ENCODE results near the gene HS3ST5. TPM values are rescaled to one million over a fixed set of nuclear protein-coding genes. Genes with fewer than 3 reads are reported as not detected.

Gene HS3ST5
- total and polyA plus RNA-seq, 2 experiments from 2014 or later, result 2.8 to 3.5 TPM

DNA sequence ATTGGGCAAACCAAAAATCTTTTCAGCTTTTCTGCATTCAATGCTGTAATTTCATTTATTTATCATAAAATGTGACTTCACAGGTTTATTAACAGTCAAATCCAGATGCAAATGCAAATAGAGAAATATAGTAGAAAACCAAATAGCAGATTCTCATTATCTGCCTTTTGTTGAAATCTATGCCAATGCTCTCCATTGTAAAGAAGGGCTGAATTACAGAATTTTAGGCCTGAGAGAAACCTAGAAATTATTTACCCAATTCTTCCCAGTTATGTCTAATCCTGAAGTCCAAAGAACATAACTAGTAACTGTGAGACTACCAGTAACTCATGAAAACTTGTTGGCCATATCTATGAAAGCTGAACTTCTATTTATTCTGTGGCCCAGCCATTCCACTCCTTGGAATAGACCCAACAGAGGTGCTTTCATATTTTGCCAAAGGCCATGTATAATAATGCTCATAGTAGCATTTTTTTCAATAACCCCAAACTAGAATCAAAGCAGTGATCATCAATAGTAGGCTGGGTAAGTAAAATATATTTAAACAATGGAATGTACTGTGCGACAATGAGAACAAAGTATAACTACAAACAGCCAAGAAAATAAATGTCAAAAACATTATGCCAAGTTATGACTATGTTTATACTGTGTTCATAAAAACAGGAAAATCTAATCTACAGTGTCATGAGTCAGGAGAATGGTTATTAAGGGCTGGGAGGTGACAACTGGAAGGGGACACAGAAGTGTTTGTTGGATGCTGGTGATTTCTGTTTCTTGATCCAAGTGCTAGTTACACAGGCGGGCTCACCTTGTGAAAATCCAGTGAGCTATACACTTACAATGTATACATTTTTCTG is 183.8 kb downstream of the HS3ST5 start:
- Histone ChIP-seq H3F3A (replicated peaks; ENCODE audit: low read depth) (no peaks in the 10 kb centered on the region), H2AFZ (no peak overlapping the region), H3K9me2 (ENCODE audit: insufficient read depth) (no peaks in the 10 kb centered on the region), H3K27me3 (ENCODE audit: insufficient read depth) (no peaks in the 10 kb centered on the region), H3K4me1 (ENCODE audit: insufficient read depth) (peaks cover 22% of the 10 kb centered on the region), H3K27ac (ENCODE audit: low read depth) (no peak overlapping the region), H3K79me2 (replicated peaks; ENCODE audit: insufficient read depth) (no peaks in the 10 kb centered on the region), H3K4me3 (no peak overlapping the region), H4K20me1 (replicated peaks; ENCODE audit: insufficient read depth) (no peaks in the 10 kb centered on the region), H3K36me3 (ENCODE audit: insufficient read depth) (no peaks in the 10 kb centered on the region), H3K4me2 (no peak overlapping the region)
- Mint-ChIP-seq H3K27me3 (ENCODE audit: insufficient read depth, low read depth, poor library complexity) (peaks cover 2% of the 10 kb centered on the region), H3K9me3 (no peaks in the 10 kb centered on the region), H3K36me3 (ENCODE audit: low read depth) (no peaks in the 10 kb centered on the region), H3K4me1 (peaks cover 20% of the 10 kb centered on the region), H3K27ac (no peak overlapping the region), H3K4me3 (no peak overlapping the region)
- TF ChIP-seq POLR2AphosphoS5 (IDR thresholded peaks at IDR 0.05; ENCODE audit: low read depth) (no peak), JUNB (IDR thresholded peaks at IDR 0.05; ENCODE audit: unreplicated experiment) (no peak), ZNF331 (CRISPR knock-in tag; IDR thresholded peaks at IDR 0.05; ENCODE audit: low read depth) (no peak), STAT1 (IDR thresholded peaks at IDR 0.05; ENCODE audit: unreplicated experiment) (no peak), NANOG (IDR thresholded peaks at IDR 0.05; ENCODE audit: borderline replicate concordance) (no peak)
- TF ChIP-seq, protein P1, sequence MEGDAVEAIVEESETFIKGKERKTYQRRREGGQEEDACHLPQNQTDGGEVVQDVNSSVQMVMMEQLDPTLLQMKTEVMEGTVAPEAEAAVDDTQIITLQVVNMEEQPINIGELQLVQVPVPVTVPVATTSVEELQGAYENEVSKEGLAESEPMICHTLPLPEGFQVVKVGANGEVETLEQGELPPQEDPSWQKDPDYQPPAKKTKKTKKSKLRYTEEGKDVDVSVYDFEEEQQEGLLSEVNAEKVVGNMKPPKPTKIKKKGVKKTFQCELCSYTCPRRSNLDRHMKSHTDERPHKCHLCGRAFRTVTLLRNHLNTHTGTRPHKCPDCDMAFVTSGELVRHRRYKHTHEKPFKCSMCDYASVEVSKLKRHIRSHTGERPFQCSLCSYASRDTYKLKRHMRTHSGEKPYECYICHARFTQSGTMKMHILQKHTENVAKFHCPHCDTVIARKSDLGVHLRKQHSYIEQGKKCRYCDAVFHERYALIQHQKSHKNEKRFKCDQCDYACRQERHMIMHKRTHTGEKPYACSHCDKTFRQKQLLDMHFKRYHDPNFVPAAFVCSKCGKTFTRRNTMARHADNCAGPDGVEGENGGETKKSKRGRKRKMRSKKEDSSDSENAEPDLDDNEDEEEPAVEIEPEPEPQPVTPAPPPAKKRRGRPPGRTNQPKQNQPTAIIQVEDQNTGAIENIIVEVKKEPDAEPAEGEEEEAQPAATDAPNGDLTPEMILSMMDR (conservative IDR thresholded peaks at IDR 0.05; ENCODE audit: low read depth in 2 of 2), result no peak
- TF ChIP-seq, protein P2, sequence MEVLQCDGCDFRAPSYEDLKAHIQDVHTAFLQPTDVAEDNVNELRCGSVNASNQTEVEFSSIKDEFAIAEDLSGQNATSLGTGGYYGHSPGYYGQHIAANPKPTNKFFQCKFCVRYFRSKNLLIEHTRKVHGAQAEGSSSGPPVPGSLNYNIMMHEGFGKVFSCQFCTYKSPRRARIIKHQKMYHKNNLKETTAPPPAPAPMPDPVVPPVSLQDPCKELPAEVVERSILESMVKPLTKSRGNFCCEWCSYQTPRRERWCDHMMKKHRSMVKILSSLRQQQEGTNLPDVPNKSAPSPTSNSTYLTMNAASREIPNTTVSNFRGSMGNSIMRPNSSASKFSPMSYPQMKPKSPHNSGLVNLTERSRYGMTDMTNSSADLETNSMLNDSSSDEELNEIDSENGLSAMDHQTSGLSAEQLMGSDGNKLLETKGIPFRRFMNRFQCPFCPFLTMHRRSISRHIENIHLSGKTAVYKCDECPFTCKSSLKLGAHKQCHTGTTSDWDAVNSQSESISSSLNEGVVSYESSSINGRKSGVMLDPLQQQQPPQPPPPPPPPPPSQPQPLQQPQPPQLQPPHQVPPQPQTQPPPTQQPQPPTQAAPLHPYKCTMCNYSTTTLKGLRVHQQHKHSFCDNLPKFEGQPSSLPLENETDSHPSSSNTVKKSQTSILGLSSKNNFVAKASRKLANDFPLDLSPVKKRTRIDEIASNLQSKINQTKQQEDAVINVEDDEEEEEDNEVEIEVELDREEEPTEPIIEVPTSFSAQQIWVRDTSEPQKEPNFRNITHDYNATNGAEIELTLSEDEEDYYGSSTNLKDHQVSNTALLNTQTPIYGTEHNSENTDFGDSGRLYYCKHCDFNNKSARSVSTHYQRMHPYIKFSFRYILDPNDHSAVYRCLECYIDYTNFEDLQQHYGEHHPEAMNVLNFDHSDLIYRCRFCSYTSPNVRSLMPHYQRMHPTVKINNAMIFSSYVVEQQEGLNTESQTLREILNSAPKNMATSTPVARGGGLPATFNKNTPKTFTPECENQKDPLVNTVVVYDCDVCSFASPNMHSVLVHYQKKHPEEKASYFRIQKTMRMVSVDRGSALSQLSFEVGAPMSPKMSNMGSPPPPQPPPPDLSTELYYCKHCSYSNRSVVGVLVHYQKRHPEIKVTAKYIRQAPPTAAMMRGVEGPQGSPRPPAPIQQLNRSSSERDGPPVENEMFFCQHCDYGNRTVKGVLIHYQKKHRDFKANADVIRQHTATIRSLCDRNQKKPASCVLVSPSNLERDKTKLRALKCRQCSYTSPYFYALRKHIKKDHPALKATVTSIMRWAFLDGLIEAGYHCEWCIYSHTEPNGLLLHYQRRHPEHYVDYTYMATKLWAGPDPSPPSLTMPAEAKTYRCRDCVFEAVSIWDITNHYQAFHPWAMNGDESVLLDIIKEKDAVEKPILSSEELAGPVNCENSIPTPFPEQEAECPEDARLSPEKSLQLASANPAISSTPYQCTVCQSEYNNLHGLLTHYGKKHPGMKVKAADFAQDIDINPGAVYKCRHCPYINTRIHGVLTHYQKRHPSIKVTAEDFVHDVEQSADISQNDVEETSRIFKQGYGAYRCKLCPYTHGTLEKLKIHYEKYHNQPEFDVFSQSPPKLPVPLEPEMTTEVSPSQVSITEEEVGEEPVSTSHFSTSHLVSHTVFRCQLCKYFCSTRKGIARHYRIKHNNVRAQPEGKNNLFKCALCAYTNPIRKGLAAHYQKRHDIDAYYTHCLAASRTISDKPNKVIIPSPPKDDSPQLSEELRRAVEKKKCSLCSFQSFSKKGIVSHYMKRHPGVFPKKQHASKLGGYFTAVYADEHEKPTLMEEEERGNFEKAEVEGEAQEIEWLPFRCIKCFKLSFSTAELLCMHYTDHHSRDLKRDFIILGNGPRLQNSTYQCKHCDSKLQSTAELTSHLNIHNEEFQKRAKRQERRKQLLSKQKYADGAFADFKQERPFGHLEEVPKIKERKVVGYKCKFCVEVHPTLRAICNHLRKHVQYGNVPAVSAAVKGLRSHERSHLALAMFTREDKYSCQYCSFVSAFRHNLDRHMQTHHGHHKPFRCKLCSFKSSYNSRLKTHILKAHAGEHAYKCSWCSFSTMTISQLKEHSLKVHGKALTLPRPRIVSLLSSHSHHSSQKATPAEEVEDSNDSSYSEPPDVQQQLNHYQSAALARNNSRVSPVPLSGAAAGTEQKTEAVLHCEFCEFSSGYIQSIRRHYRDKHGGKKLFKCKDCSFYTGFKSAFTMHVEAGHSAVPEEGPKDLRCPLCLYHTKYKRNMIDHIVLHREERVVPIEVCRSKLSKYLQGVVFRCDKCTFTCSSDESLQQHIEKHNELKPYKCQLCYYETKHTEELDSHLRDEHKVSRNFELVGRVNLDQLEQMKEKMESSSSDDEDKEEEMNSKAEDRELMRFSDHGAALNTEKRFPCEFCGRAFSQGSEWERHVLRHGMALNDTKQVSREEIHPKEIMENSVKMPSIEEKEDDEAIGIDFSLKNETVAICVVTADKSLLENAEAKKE (CRISPR knock-in tag; IDR thresholded peaks at IDR 0.05), result no peak
- DNase-seq (ENCODE audit: low spot score), result no peak
- no peak for ATAC-seq

Measured in GM23338 (cell line).